Smooth muscle cell (in vitro differentiated cells): ENCODE data around the gene LSP1. TPM values are rescaled to one million over a fixed set of nuclear protein-coding genes. Genes with fewer than 3 reads are reported as not detected.

Experiments
- DNase-seq: peaks from one replicate; lab custom pipeline; 2025; ENCODE audit not compliant: unreplicated experiment; lab: John Stamatoyannopoulos, UW
- H2AFZ ChIP-seq: fragments of 200-600 bp; sonication (generic); 2 replicates; pipeline ENCODE4 v1.6.0; 2016; ENCODE audit warnings: antibody characterized with exemption, low read depth, mild to moderate bottlenecking
- H3F3A ChIP-seq: fragments of 200-600 bp; sonication (generic); 2 replicates; pipeline ENCODE4 v1.6.0; 2017; ENCODE audit warnings: antibody characterized with exemption, low read depth
- H3K27ac ChIP-seq: fragments of 200-600 bp; sonication (generic); 2 replicates; pipeline ENCODE4 v1.5.1; 2016; ENCODE audit warnings: low read depth, mild to moderate bottlenecking
- H3K27me3 ChIP-seq: fragments of 200-600 bp; sonication (generic); 2 replicates; pipeline ENCODE4 v1.6.1; 2016; ENCODE audit warnings: low read depth, mild to moderate bottlenecking
- H3K36me3 ChIP-seq: fragments of 200-600 bp; sonication (generic); 2 replicates; pipeline ENCODE4 v1.5.1; 2016; ENCODE audit warnings: low read depth
- H3K4me1 ChIP-seq: fragments of 200-600 bp; sonication (generic); 2 replicates; pipeline ENCODE4 v1.5.1; 2016; ENCODE audit warnings: low read depth
- H3K4me2 ChIP-seq: fragments of 200-600 bp; sonication (generic); 2 replicates; pipeline ENCODE4 v1.6.0; 2016; ENCODE audit warnings: mild to moderate bottlenecking
- H3K4me3 ChIP-seq: fragments of 200-600 bp; sonication (generic); 2 replicates; pipeline ENCODE4 v1.5.1; 2016; ENCODE audit warnings: mild to moderate bottlenecking
- H3K79me2 ChIP-seq: fragments of 200-600 bp; sonication (generic); 2 replicates; pipeline ENCODE4 v1.6.0; 2016; ENCODE audit warnings: low read depth, mild to moderate bottlenecking
- H3K9ac ChIP-seq: fragments of 200-600 bp; sonication (generic); 2 replicates; pipeline ENCODE4 v1.6.0; 2016; ENCODE audit warnings: low read depth
- H3K9me3 ChIP-seq: fragments of 200-600 bp; sonication (generic); replicated peaks from 2 replicates; pipeline ENCODE4 v1.5.1; 2016; ENCODE audit warnings: low read depth
- H4K20me1 ChIP-seq: fragments of 200-600 bp; sonication (generic); 2 replicates; pipeline ENCODE4 v1.6.0; 2016; ENCODE audit warnings: low read depth
- CTCF ChIP-seq: fragments of 200-600 bp; sonication (generic); IDR thresholded peaks from 2 replicates; pipeline ENCODE4 v1.5.1; 2017; ENCODE audit warnings: borderline replicate concordance, mild to moderate bottlenecking, antibody characterized with exemption; ENCODE audit not compliant: insufficient read depth, poor library complexity, severe bottlenecking
- WGBS: methylation state at CpG from one replicate; pipeline ENCODE4 v1.1.7; 2016; ENCODE audit warnings: low lambda C conversion rate; 5-methylcytosine and 5-hydroxymethylcytosine counted together
- polyA plus RNA-seq: library from polyadenylated mRNA; unstranded; fragments of >200 nt; fragmentation: Nextera tagmentation; extraction: Ambion mirVana; gene quantifications from 2 replicates; pipeline ENCODE4 v1.2.1, GENCODE V29; 2016
- total RNA-seq: library from RNA; depleted of rRNA; stranded (reverse); fragments of >200 nt; gene quantifications from 2 replicates; pipeline ENCODE4 v1.2.3, GENCODE V29; 2014

LSP1 gene
- total and polyA plus RNA-seq, 2 experiments from 2014 or later = 2.1 to 13.7 TPM

- WGBS = 91% methylated on average over 25 of the region's 25 CpGs
- H3K36me3 ChIP-seq = no peaks in the 10 kb centered on the region
- no peaks in the 10 kb centered on the region for H4K20me1 ChIP-seq
Measured at GRCh38 chr11:1868636-1869291, 15.9 kb downstream of the LSP1 start.

GRCh38 chr11:1869427-1870325 lies 16.8 kb downstream of the LSP1 start:
- WGBS = 84% methylated on average over 25 of the region's 34 CpGs
- Histone ChIP-seq H3K27ac (no peak overlapping the region), H3K4me1 (peaks cover 3% of the 10 kb centered on the region), H3K4me2 (no peak overlapping the region), H4K20me1 (no peaks in the 10 kb centered on the region), H3K79me2 (no peaks in the 10 kb centered on the region), H3K9me3 (no peaks in the 10 kb centered on the region), H2AFZ (no peak overlapping the region), H3F3A (no peaks in the 10 kb centered on the region), H3K36me3 (no peaks in the 10 kb centered on the region), H3K27me3 (no peaks in the 10 kb centered on the region), H3K9ac (no peak overlapping the region), H3K4me3 (no peak overlapping the region)
- DNase-seq = no peak
- no peak for TF ChIP-seq CTCF

More at GRCh38 chr11:1868636-1869291, 15.9 kb downstream of the LSP1 start:
- TF ChIP-seq CTCF = no peak
- DNase-seq = no peak
- Histone ChIP-seq H3K9ac (no peak overlapping the region), H3K27ac (no peak overlapping the region), H3K9me3 (no peaks in the 10 kb centered on the region), H2AFZ (no peak overlapping the region), H3K4me3 (no peak overlapping the region), H3K79me2 (no peaks in the 10 kb centered on the region), H3K27me3 (no peaks in the 10 kb centered on the region), H3K4me2 (no peak overlapping the region), H3K4me1 (peaks cover 10% of the 10 kb centered on the region), H3F3A (no peaks in the 10 kb centered on the region)

GRCh38 chr11:1870326-1870696 lies 17.4 kb downstream of the LSP1 start:
- H3K9me3 ChIP-seq = no peaks in the 10 kb centered on the region
- DNase-seq = no peak
- no peak overlapping the region for H3K4me3 ChIP-seq
- H3K9ac ChIP-seq = no peak overlapping the region
- TF ChIP-seq CTCF = no peak
- no peak overlapping the region for H3K27ac ChIP-seq
- H3K27me3 ChIP-seq = no peaks in the 10 kb centered on the region
- H3K36me3 ChIP-seq = no peaks in the 10 kb centered on the region
- H4K20me1 ChIP-seq = no peaks in the 10 kb centered on the region
- H3K4me2 ChIP-seq = no peak overlapping the region
- no peaks in the 10 kb centered on the region for H3K79me2 ChIP-seq
- no peak overlapping the region for H2AFZ ChIP-seq
- WGBS = 94% methylated on average over 12 of the region's 12 CpGs
- H3K4me1 ChIP-seq = no peaks in the 10 kb centered on the region
- no peaks in the 10 kb centered on the region for H3F3A ChIP-seq
